HepG2 (cell line): Measurements from ENCODE around the gene ERRFI1. TPM values are rescaled to one million over a fixed set of nuclear protein-coding genes. Genes with fewer than 3 reads are reported as not detected.

Experiments used
- CBX1 ChIP-seq: IDR thresholded peaks from one replicate; pipeline ENCODE4 v1.6.1; 2016; ENCODE audit warnings: antibody characterized with exemption, low read depth
- DZIP1 ChIP-seq: sonication (generic); formaldehyde crosslinking; IDR thresholded peaks from 2 replicates; pipeline ENCODE4 v1.5.0; 2020; ENCODE audit warnings: mild to moderate bottlenecking, missing genetic modification reagents
- FOXJ3 ChIP-seq: sonication (generic); formaldehyde crosslinking; IDR thresholded peaks from 2 replicates; pipeline ENCODE4 v1.4.0; 2020; ENCODE audit warnings: missing genetic modification reagents, mild to moderate bottlenecking, borderline replicate concordance
- GABPA ChIP-seq, 2 experiments: IDR thresholded peaks; 2 replicates each; pipeline ENCODE4 v1.6.1; 2011 to 2016; ENCODE audit warnings: low read depth in 2 of 2, low read length in 1 of 2, missing biosample characterization in 1 of 2, missing genetic modification characterization in 1 of 2
- GTF3A ChIP-seq: sonication (generic); formaldehyde crosslinking; conservative IDR thresholded peaks from 2 replicates; pipeline ENCODE4 v1.4.0; 2020; ENCODE audit warnings: mild to moderate bottlenecking, missing genetic modification reagents
- HNRNPLL ChIP-seq: fragments of 200-400 bp; formaldehyde crosslinking; IDR thresholded peaks from 2 replicates; pipeline ENCODE4 v1.6.1; 2017; ENCODE audit warnings: mild to moderate bottlenecking, low read depth, low read length; ENCODE audit not compliant: poor library complexity, severe bottlenecking
- HOXA5 ChIP-seq: sonication (generic); formaldehyde crosslinking; IDR thresholded peaks from 2 replicates; pipeline ENCODE4 v1.4.0; 2020; ENCODE audit warnings: missing genetic modification reagents
- MXD4 ChIP-seq: IDR thresholded peaks from 2 replicates; pipeline ENCODE4 v1.6.1; 2016; ENCODE audit warnings: mild to moderate bottlenecking, missing biosample characterization, missing genetic modification reagents
- NFE2L1 ChIP-seq: sonication (generic); formaldehyde crosslinking; IDR thresholded peaks from 2 replicates; pipeline ENCODE4 v1.4.0; 2020; ENCODE audit warnings: missing genetic modification reagents, mild to moderate bottlenecking, borderline replicate concordance
- NONO ChIP-seq, 2 experiments: fragments of 450-650 bp in 1 of 2; sonication (generic) in 1 of 2; formaldehyde crosslinking in 1 of 2; IDR thresholded peaks in 1 of 2; conservative IDR thresholded peaks in 1 of 2; 2 replicates each; pipeline versions ENCODE4 v1.6.1 to v1.8.0; 2017 to 2022; ENCODE audit warnings: mild to moderate bottlenecking in 1 of 2, missing genetic modification reagents in 1 of 2, moderate library complexity in 1 of 2
- PHF21A ChIP-seq: sonication (generic); formaldehyde crosslinking; IDR thresholded peaks from 2 replicates; pipeline ENCODE4 v1.5.0; 2020; ENCODE audit warnings: mild to moderate bottlenecking, missing genetic modification reagents
- POLR2A ChIP-seq, 2 experiments: IDR thresholded peaks; 2 replicates each; pipeline ENCODE4 v1.6.1; 2011; ENCODE audit warnings: low read depth in 2 of 2, low read length in 2 of 2, mild to moderate bottlenecking in 1 of 2, moderate library complexity in 1 of 2; ENCODE audit not compliant: insufficient read depth in 1 of 2
- TAF15 ChIP-seq: fragments of 200-400 bp; formaldehyde crosslinking; IDR thresholded peaks from one replicate; pipeline ENCODE4 v1.6.1; 2018; ENCODE audit warnings: mild to moderate bottlenecking, low read depth, low read length; ENCODE audit not compliant: poor library complexity, severe bottlenecking
- TFDP2 ChIP-seq: sonication (generic); formaldehyde crosslinking; IDR thresholded peaks from 2 replicates; pipeline ENCODE4 v1.4.0; 2020; ENCODE audit warnings: missing genetic modification reagents
- ZFP36L2 ChIP-seq: sonication (generic); formaldehyde crosslinking; IDR thresholded peaks from 2 replicates; pipeline ENCODE4 v1.4.0; 2020; ENCODE audit warnings: missing genetic modification reagents
- ZNF44 ChIP-seq: sonication (generic); formaldehyde crosslinking; IDR thresholded peaks from 2 replicates; pipeline ENCODE4 v1.5.1; 2020; ENCODE audit warnings: mild to moderate bottlenecking, missing genetic modification reagents
- ZNF446 ChIP-seq: sonication (generic); formaldehyde crosslinking; IDR thresholded peaks from 2 replicates; pipeline ENCODE4 v1.5.0; 2020; ENCODE audit warnings: mild to moderate bottlenecking, missing genetic modification reagents
- ZNF556 ChIP-seq: sonication (generic); formaldehyde crosslinking; IDR thresholded peaks from 2 replicates; pipeline ENCODE4 v1.4.0; 2020; ENCODE audit warnings: mild to moderate bottlenecking, missing genetic modification reagents, borderline replicate concordance
- ZNF615 ChIP-seq: sonication (generic); formaldehyde crosslinking; IDR thresholded peaks from 2 replicates; pipeline ENCODE4 v1.5.0; 2020; ENCODE audit warnings: mild to moderate bottlenecking, missing genetic modification reagents, borderline replicate concordance
- ZNF709 ChIP-seq: sonication (generic); formaldehyde crosslinking; IDR thresholded peaks from 2 replicates; pipeline ENCODE4 v1.5.0; 2020; ENCODE audit warnings: mild to moderate bottlenecking, missing genetic modification reagents
- ZUFSP ChIP-seq: sonication (generic); formaldehyde crosslinking; IDR thresholded peaks from 2 replicates; pipeline ENCODE4 v1.9.0; 2021; ENCODE audit warnings: missing genetic modification reagents, mild to moderate bottlenecking, borderline replicate concordance
- polyA plus RNA-seq, 8 experiments: library from polyadenylated mRNA; depleted of rRNA in 3 of 8; stranded (reverse) in 7 of 8; unstranded in 1 of 8; fragments of >200 nt; fragmentation: Illumina TruSeq in 4 of 8; extraction: Trizol in 4 of 8; gene quantifications; 2 replicates each; pipeline versions ENCODE4 v1.2.1 to v1.2.3, GENCODE V29; 2011 to 2016; ENCODE audit warnings: low read depth in 4 of 8, missing spikeins in 1 of 8, mixed read lengths in 1 of 8; ENCODE audit not compliant: insufficient read depth in 1 of 8
- total RNA-seq, 5 experiments: library from RNA; depleted of rRNA; stranded (reverse); fragments of >200 nt; fragmentation: Illumina TruSeq; extraction: Trizol; gene quantifications; 2 replicates each; pipeline ENCODE4 v1.2.3, GENCODE V29; 2016; ENCODE audit warnings: low read depth in 1 of 5
- TF ChIP-seq, protein P1 (sequence below): sonication (generic); formaldehyde crosslinking; IDR thresholded peaks from 2 replicates; pipeline ENCODE4 v1.5.0; 2020; ENCODE audit warnings: mild to moderate bottlenecking, missing genetic modification reagents

Gene ERRFI1
- total and polyA plus RNA-seq, 2 of the 13 experiments (the other 11 are each of a cell fraction or from before 2014, with no cell fraction given): 84.4 to 753 TPM

GRCh38 chr1:8026153-8026975 is at the start of gene ERRFI1 (continued):
- TF ChIP-seq, protein P1, sequence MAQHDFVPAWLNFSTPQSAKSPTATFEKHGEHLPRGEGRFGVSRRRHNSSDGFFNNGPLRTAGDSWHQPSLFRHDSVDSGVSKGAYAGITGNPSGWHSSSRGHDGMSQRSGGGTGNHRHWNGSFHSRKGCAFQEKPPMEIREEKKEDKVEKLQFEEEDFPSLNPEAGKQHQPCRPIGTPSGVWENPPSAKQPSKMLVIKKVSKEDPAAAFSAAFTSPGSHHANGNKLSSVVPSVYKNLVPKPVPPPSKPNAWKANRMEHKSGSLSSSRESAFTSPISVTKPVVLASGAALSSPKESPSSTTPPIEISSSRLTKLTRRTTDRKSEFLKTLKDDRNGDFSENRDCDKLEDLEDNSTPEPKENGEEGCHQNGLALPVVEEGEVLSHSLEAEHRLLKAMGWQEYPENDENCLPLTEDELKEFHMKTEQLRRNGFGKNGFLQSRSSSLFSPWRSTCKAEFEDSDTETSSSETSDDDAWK (CRISPR knock-in tag): no peak
- TF ChIP-seq NFE2L1 (CRISPR knock-in tag) (peak; percentile 61; the same call in 1 of the 2 replicates), MXD4 (CRISPR knock-in tag) (no peak), CBX1 (peak; percentile 96), PHF21A (no peak; the same call in none of the 2 replicates), NONO (IDR thresholded peaks at IDR 0.05) (no peak), NONO (CRISPR knock-in tag; conservative IDR thresholded peaks at IDR 0.05) (peak; percentile 51; the same call in 1 of the 2 replicates), TAF15 (peak; percentile 94), GTF3A (CRISPR knock-in tag) (no peak), ZNF446 (CRISPR knock-in tag) (peak; percentile 26; the same call in 1 of the 2 replicates), ZNF556 (CRISPR knock-in tag) (peak; percentile 71; the same call in 1 of the 2 replicates), GABPA (IDR thresholded peaks at IDR 0.05; ENCODE audit: low read depth, low read length) (no peak), GABPA (CRISPR knock-in tag; IDR thresholded peaks at IDR 0.05; ENCODE audit: low read depth) (no peak), ZNF709 (CRISPR knock-in tag) (peak; percentile 46; the same call in 1 of the 2 replicates), POLR2A (IDR thresholded peaks at IDR 0.05; ENCODE audit: insufficient read depth in 1 of 2, low read depth in 2 of 2, low read length in 2 of 2) (peak; percentile 95 to 97), HOXA5 (CRISPR knock-in tag) (peak; percentile 81), ZUFSP (CRISPR knock-in tag) (no peak), HNRNPLL (peak; percentile 35), ZFP36L2 (CRISPR knock-in tag) (no peak), ZNF615 (CRISPR knock-in tag) (0 out of 2 replicates have a peak, but pooled peaks have one; percentile 58), DZIP1 (CRISPR knock-in tag) (0 out of 2 replicates have a peak, but pooled peaks have one; percentile 59), ZNF44 (CRISPR knock-in tag) (peak; percentile 26; the same call in 1 of the 2 replicates), TFDP2 (CRISPR knock-in tag) (peak; percentile 72), FOXJ3 (no peak)
